SU-DHL-6 (cell line): Measurements from ENCODE around the gene PPM1B.
A peak's percentile ranks its signal among the peaks of the same experiment; 100 is the strongest.

ENCODE experiments used
- H2AFZ ChIP-seq: fragments of 200-600 bp; sonication (generic); 2 replicates; pipeline ENCODE4 v1.6.1; 2014; ENCODE audit warnings: low read depth, mild to moderate bottlenecking, moderate library complexity, mixed read lengths, antibody characterized with exemption, low read length; ENCODE audit not compliant: severe bottlenecking
- H3F3A ChIP-seq: fragments of 200-600 bp; shearing (Covaris generic); 2 replicates; pipeline ENCODE4 v1.6.0; 2016; ENCODE audit warnings: antibody characterized with exemption, mild to moderate bottlenecking; ENCODE audit not compliant: insufficient read depth
- H3K27ac ChIP-seq: fragments of 200-600 bp; sonication (generic); 2 replicates; pipeline ENCODE4 v1.5.1; 2016; ENCODE audit warnings: low read depth, mild to moderate bottlenecking, low read length, moderate library complexity, mixed read lengths
- H3K27me3 ChIP-seq: fragments of 200-600 bp; sonication (generic), shearing (Covaris generic); 2 replicates; pipeline ENCODE4 v1.6.0; 2014; ENCODE audit warnings: mild to moderate bottlenecking, low read length
- H3K36me3 ChIP-seq: fragments of 200-600 bp; sonication (generic); 2 replicates; pipeline ENCODE4 v1.6.1; 2014; ENCODE audit warnings: mild to moderate bottlenecking, low read length, mixed read lengths
- H3K4me2 ChIP-seq: fragments of 300-600, 200-600 bp; shearing (Covaris generic), sonication (generic); 2 replicates; pipeline ENCODE4 v1.6.0; 2014; ENCODE audit warnings: low read length, low read depth, mild to moderate bottlenecking; ENCODE audit not compliant: poor library complexity, severe bottlenecking
- H3K4me3 ChIP-seq: fragments of 200-600 bp; sonication (generic); 2 replicates; pipeline ENCODE4 v1.5.1; 2014; ENCODE audit warnings: antibody characterized with exemption, low read length, mild to moderate bottlenecking, mixed read lengths; ENCODE audit not compliant: insufficient read depth, poor library complexity, severe bottlenecking
- H3K79me2 ChIP-seq: fragments of 200-600 bp; sonication (generic); 2 replicates; pipeline ENCODE4 v1.6.1; 2014; ENCODE audit warnings: mild to moderate bottlenecking, low read length, moderate library complexity; ENCODE audit not compliant: insufficient read depth
- H3K9ac ChIP-seq: fragments of 200-600 bp; sonication (generic); 2 replicates; pipeline ENCODE4 v1.7.0; 2014; ENCODE audit warnings: mild to moderate bottlenecking, low read length
- H3K9me2 ChIP-seq: fragments of 200-600 bp; sonication (generic); replicated peaks from 2 replicates; pipeline ENCODE4 v1.6.1; 2014; ENCODE audit warnings: low read length; ENCODE audit not compliant: insufficient read depth
- H3K9me3 ChIP-seq: fragments of 200-600 bp; sonication (generic); 2 replicates; pipeline ENCODE4 v1.6.1; 2014; ENCODE audit warnings: low read length, mixed read lengths; ENCODE audit not compliant: insufficient read depth
- H4K20me1 ChIP-seq: fragments of 200-600 bp; sonication (generic); 2 replicates; pipeline ENCODE4 v1.6.1; 2014; ENCODE audit warnings: low read depth, mild to moderate bottlenecking, antibody characterized with exemption, low read length, moderate library complexity, mixed read lengths
- EZH2phosphoT487 ChIP-seq: fragments of 200-600 bp; sonication (generic), shearing (Covaris generic); conservative IDR thresholded peaks from 2 replicates; pipeline ENCODE4 v1.6.1; 2018; ENCODE audit warnings: mild to moderate bottlenecking, antibody characterized with exemption, low read length, moderate library complexity, mixed read lengths
- TF ChIP-seq, protein P1 (sequence below): fragments of 200-600 bp; sonication (generic); IDR thresholded peaks from one replicate; pipeline ENCODE4 v1.5.1; 2017; ENCODE audit warnings: antibody characterized with exemption, mild to moderate bottlenecking, low read length, moderate library complexity; ENCODE audit not compliant: insufficient read depth, poor library complexity, severe bottlenecking

Gene PPM1B

DNA sequence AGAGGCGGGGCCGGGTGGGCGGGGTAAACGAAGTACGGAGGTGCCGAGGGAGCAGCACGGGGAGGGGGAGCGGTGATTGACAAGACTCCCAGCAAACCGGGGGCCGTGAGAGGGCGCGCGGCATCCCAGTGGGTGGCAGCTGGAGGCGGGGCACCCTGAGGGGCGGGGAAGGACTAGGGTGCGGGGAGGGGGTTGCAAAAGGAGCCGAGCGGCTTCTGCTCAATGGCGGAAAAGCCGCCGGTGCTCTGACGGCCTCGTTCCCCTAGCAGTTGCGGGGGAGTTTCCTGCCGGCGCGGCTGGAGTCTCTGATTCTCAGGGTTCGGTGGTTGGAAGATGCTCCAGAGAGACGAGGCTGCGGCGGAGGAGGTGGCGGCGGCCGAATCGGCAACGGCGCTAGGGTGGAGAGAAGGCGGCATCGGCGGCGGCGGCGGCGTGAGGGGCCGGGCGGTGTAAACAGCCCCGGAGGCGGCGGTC is at the start of gene PPM1B:
PPM1B (plus strand) TSS at position 195 of the 474 bp plus-strand sequence. CDS start 32,325 bp downstream, outside the sequence.
- peak within 1 kb of the TSS; percentile 81 for H3K27ac ChIP-seq
- TF ChIP-seq EZH2phosphoT487 = no peak
- TF ChIP-seq, protein P1, sequence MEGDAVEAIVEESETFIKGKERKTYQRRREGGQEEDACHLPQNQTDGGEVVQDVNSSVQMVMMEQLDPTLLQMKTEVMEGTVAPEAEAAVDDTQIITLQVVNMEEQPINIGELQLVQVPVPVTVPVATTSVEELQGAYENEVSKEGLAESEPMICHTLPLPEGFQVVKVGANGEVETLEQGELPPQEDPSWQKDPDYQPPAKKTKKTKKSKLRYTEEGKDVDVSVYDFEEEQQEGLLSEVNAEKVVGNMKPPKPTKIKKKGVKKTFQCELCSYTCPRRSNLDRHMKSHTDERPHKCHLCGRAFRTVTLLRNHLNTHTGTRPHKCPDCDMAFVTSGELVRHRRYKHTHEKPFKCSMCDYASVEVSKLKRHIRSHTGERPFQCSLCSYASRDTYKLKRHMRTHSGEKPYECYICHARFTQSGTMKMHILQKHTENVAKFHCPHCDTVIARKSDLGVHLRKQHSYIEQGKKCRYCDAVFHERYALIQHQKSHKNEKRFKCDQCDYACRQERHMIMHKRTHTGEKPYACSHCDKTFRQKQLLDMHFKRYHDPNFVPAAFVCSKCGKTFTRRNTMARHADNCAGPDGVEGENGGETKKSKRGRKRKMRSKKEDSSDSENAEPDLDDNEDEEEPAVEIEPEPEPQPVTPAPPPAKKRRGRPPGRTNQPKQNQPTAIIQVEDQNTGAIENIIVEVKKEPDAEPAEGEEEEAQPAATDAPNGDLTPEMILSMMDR = no peak
- no peaks in the 10 kb centered on the region for H3K9me3 ChIP-seq
- H3K9ac ChIP-seq = peak within 1 kb of the TSS; percentile 95
- no peaks in the 10 kb centered on the region for H3K36me3 ChIP-seq
- H3K4me2 ChIP-seq = peak within 1 kb of the TSS; percentile 98
- H3K4me3 ChIP-seq = peak within 1 kb of the TSS; percentile 95
- H3F3A ChIP-seq = 0 out of 2 replicates have a peak, but pooled peaks cover 3% of the 10 kb centered on the region
- H2AFZ ChIP-seq = peak within 1 kb of the TSS; percentile 63
- H3K9me2 ChIP-seq = no peaks in the 10 kb centered on the region
- H3K79me2 ChIP-seq = peaks cover 49% of the 10 kb centered on the region
- no peaks in the 10 kb centered on the region for H3K27me3 ChIP-seq
- H4K20me1 ChIP-seq = peaks cover 23% of the 10 kb centered on the region; the same call in 1 of the 2 replicates

DNA sequence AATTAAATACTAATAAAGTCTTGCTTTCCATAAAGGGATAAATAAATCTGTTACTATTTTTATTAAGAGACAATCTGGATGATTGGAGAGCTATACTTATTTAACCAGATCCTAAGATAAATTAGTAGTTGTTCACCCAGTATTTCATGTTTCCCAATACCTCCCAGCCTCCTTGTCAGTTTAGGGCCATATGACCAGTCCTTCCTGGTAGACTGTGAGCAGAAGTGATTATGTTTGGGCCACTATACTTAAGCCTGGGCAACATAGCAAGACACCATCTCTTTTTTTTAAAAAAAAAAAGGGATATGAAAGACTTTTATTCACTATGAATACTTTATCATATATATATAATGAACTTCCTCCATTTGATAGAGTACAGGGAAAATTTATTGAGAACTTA is 48.8 kb upstream of the PPM1B start:
- no peak overlapping the region for H3K9ac ChIP-seq
- H3K79me2 ChIP-seq = no peaks in the 10 kb centered on the region
- TF ChIP-seq EZH2phosphoT487 = no peak
- TF ChIP-seq, protein P1 = no peak
- H3K9me2 ChIP-seq = no peaks in the 10 kb centered on the region
- no peaks in the 10 kb centered on the region for H3K27me3 ChIP-seq
- H3K27ac ChIP-seq = no peak overlapping the region
- H2AFZ ChIP-seq = no peak overlapping the region
- no peaks in the 10 kb centered on the region for H4K20me1 ChIP-seq
- no peaks in the 10 kb centered on the region for H3K36me3 ChIP-seq
- no peaks in the 10 kb centered on the region for H3K9me3 ChIP-seq
- H3K4me2 ChIP-seq = no peak overlapping the region
- no peaks in the 10 kb centered on the region for H3F3A ChIP-seq
- no peak overlapping the region for H3K4me3 ChIP-seq

DNA sequence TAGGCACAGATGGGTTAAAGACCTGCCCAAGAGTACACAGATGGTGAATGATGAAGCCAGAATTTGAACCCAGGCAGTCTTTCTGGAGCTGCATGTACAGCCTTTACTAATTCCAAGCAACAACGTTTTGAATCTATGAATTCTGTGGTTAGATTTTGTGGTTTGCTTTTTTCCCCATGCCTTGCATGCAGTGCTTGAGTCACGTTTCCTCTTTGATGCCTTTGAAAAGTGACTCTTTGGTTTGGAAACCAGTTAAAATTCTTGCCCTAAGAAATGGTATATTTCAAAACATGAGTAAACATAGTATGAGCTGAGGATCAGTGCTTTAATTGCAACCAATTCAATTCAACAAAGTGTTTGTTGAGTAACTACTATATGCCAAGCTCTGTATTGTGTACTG is 48.2 kb upstream of the PPM1B start:
- H2AFZ ChIP-seq = no peak overlapping the region
- no peak overlapping the region for H3K9ac ChIP-seq
- H4K20me1 ChIP-seq = no peaks in the 10 kb centered on the region
- H3K4me3 ChIP-seq = no peak overlapping the region
- no peak overlapping the region for H3K4me2 ChIP-seq
- no peak overlapping the region for H3K27ac ChIP-seq
- H3K9me2 ChIP-seq = no peaks in the 10 kb centered on the region
- no peaks in the 10 kb centered on the region for H3K9me3 ChIP-seq
- H3K79me2 ChIP-seq = no peaks in the 10 kb centered on the region
- no peaks in the 10 kb centered on the region for H3F3A ChIP-seq
- no peaks in the 10 kb centered on the region for H3K36me3 ChIP-seq
- H3K27me3 ChIP-seq = no peaks in the 10 kb centered on the region
- TF ChIP-seq EZH2phosphoT487 = no peak
- TF ChIP-seq, protein P1 = no peak
